ENCODE results near the gene SLC27A3. TPM values are rescaled to one million over a fixed set of nuclear protein-coding genes. Genes with fewer than 3 reads are reported as not detected.
A peak's percentile ranks its signal among the peaks of the same experiment; 100 is the strongest.

SLC27A3 gene
- total and polyA plus RNA-seq, 10 of the 15 experiments (the other 5 are each of a cell fraction or from before 2014, with no cell fraction given): 2.6 to 18.1 (median 8.3) TPM

DNA sequence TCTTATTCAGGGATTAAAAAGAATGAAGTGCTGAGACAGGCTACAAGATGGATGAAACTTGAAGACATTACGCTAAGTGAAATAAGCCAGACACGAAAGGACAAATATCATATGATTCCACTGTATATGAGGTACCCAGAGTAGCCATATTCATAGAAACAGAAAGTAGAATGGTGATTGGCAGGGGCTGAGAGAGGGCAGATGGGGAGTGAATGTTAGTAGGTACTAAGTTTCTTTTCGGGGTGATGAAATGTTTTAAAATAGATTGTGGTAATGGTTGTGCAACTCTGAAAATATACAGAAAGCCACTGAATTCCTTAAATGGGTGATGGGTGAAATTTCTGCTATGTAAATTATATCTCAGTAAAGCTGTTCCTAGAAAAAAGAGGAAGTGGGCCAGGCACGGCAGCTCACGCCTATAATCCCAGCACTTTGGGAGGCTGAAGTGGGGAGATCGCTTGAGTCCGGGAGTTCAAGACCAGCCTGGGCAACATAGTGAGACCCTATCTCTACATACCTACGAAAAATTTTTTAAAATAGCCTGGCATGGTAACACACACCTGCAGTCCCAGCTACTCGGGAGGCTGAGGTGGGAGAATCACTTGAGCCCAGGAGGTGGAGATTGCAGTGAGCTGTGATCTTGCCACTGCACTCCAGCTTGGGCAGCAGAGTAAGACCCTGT lies 15.9 kb downstream of the SLC27A3 start (continued):
- no peak for TF ChIP-seq RB1 (IDR thresholded peaks at IDR 0.05; ENCODE audit: borderline replicate concordance)
- no peak for TF ChIP-seq POLR2AphosphoS2 (IDR thresholded peaks at IDR 0.05; ENCODE audit: low read depth, low read length)
- TF ChIP-seq SPI1 (IDR thresholded peaks at IDR 0.05; ENCODE audit: borderline replicate concordance, insufficient read depth, low read depth, low read length): peak; percentile 97
- peak; percentile 93 for TF ChIP-seq DPF2 (IDR thresholded peaks at IDR 0.05)
- TF ChIP-seq TCF7 (IDR thresholded peaks at IDR 0.05; ENCODE audit: borderline replicate concordance): no peak
- TF ChIP-seq ZNF217 (IDR thresholded peaks at IDR 0.05): peak; percentile 98
- no peak for TF ChIP-seq BMI1 (IDR thresholded peaks at IDR 0.05; ENCODE audit: borderline replicate concordance)
- 0 out of 2 replicates have a peak, but pooled peaks have one; percentile 16 for TF ChIP-seq BCL11A (IDR thresholded peaks at IDR 0.05; ENCODE audit: low read depth, low read length)
- TF ChIP-seq SMAD5 (IDR thresholded peaks at IDR 0.05; ENCODE audit: low read depth): no peak
- TF ChIP-seq GATAD2B (conservative IDR thresholded peaks at IDR 0.05; ENCODE audit: low read depth): peak; percentile 71
- no peak for TF ChIP-seq BRCA1 (IDR thresholded peaks at IDR 0.05; ENCODE audit: low read depth, low read length)
- peak; percentile 99 to 100 for TF ChIP-seq IKZF2 (IDR thresholded peaks at IDR 0.05)
- peak; percentile 72 for TF ChIP-seq NFYB (IDR thresholded peaks at IDR 0.05; ENCODE audit: insufficient read depth, low read depth, low read length)
- no peak for TF ChIP-seq USF1 (IDR thresholded peaks at IDR 0.05; ENCODE audit: borderline replicate concordance, extremely low read length, insufficient read depth, low read depth, low read length)
- TF ChIP-seq ZZZ3 (IDR thresholded peaks at IDR 0.05; ENCODE audit: control insufficient read depth, insufficient read length, low read depth): no peak
- 0 out of 2 replicates have a peak, but pooled peaks have one; percentile 13 for TF ChIP-seq RFX5 (IDR thresholded peaks at IDR 0.05; ENCODE audit: low read depth, low read length)
- no peak for TF ChIP-seq NR2F1 (conservative IDR thresholded peaks at IDR 0.05)
- TF ChIP-seq MEF2B (IDR thresholded peaks at IDR 0.05; ENCODE audit: partially characterized antibody, poor library complexity, severe bottlenecking): peak; percentile 85
- TF ChIP-seq HDAC2 (IDR thresholded peaks at IDR 0.05): no peak; the same call in 1 of the 2 replicates
- peak; percentile 12; the same call in 1 of the 2 replicates for TF ChIP-seq YY1 (IDR thresholded peaks at IDR 0.05; ENCODE audit: low read depth, low read length)
- peak; percentile 6; the same call in 1 of the 2 replicates for TF ChIP-seq FOXM1 (IDR thresholded peaks at IDR 0.05; ENCODE audit: low read depth, low read length)
- TF ChIP-seq ZNF384 (IDR thresholded peaks at IDR 0.05; ENCODE audit: borderline replicate concordance, low read depth, low read length): no peak
- peak; percentile 42; the same call in 1 of the 2 replicates for TF ChIP-seq TBL1XR1 (IDR thresholded peaks at IDR 0.05; ENCODE audit: low read depth, low read length)
- TF ChIP-seq SRF (IDR thresholded peaks at IDR 0.05; ENCODE audit: low read depth in 2 of 2, low read length in 2 of 2): peak in 1 of 2 experiments; percentile 66; a peak in 1 of 4 replicates
- TF ChIP-seq, protein P1, sequence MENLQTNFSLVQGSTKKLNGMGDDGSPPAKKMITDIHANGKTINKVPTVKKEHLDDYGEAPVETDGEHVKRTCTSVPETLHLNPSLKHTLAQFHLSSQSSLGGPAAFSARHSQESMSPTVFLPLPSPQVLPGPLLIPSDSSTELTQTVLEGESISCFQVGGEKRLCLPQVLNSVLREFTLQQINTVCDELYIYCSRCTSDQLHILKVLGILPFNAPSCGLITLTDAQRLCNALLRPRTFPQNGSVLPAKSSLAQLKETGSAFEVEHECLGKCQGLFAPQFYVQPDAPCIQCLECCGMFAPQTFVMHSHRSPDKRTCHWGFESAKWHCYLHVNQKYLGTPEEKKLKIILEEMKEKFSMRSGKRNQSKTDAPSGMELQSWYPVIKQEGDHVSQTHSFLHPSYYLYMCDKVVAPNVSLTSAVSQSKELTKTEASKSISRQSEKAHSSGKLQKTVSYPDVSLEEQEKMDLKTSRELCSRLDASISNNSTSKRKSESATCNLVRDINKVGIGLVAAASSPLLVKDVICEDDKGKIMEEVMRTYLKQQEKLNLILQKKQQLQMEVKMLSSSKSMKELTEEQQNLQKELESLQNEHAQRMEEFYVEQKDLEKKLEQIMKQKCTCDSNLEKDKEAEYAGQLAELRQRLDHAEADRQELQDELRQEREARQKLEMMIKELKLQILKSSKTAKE (IDR thresholded peaks at IDR 0.05; ENCODE audit: low read depth, poor library complexity, severe bottlenecking): peak; percentile 81
- TF ChIP-seq, protein P2, sequence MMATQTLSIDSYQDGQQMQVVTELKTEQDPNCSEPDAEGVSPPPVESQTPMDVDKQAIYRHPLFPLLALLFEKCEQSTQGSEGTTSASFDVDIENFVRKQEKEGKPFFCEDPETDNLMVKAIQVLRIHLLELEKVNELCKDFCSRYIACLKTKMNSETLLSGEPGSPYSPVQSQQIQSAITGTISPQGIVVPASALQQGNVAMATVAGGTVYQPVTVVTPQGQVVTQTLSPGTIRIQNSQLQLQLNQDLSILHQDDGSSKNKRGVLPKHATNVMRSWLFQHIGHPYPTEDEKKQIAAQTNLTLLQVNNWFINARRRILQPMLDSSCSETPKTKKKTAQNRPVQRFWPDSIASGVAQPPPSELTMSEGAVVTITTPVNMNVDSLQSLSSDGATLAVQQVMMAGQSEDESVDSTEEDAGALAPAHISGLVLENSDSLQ (IDR thresholded peaks at IDR 0.05): peak; percentile 97
- no peak for TF ChIP-seq SIX5 (IDR thresholded peaks at IDR 0.05; ENCODE audit: low read depth, low read length, severe bottlenecking)
- no peak for TF ChIP-seq ZSCAN29 (IDR thresholded peaks at IDR 0.05)
- TF ChIP-seq MEF2A (IDR thresholded peaks at IDR 0.05; ENCODE audit: insufficient read depth, low read depth, low read length): peak; percentile 98

Data from GM12878 (cell line).